Measurements from ENCODE around the gene PGAP3.
"Not testable (repeated sequence)": the region's sequence is repeated elsewhere in the genome, so short reads cannot be mapped to it uniquely, and the experiment has no call there.

Gene PGAP3

DNA sequence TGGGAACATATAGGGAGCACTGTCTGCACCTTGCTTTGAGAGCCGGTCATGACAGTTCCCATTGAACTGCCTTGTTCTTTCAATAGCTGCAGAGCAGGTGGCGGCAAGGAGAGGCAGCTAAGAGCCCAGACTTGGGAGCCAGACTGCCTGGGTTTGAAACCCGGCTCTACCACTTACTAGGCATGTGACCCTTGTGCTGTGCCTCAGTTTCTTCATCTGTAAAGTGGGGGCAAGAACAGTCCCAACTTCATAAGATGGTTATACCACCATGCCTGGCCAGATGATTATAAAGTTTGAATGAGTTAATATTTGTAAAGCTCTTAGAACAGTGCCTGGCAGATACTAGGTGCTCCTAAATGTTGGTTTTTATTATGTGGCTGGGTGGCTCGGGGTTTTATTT, 26.4 kb upstream of the PGAP3 start:
- no peak for ATAC-seq

GRCh38 chr17:39711851-39712250, 24.0 kb upstream of the PGAP3 start:
- no peak for ATAC-seq

DNA sequence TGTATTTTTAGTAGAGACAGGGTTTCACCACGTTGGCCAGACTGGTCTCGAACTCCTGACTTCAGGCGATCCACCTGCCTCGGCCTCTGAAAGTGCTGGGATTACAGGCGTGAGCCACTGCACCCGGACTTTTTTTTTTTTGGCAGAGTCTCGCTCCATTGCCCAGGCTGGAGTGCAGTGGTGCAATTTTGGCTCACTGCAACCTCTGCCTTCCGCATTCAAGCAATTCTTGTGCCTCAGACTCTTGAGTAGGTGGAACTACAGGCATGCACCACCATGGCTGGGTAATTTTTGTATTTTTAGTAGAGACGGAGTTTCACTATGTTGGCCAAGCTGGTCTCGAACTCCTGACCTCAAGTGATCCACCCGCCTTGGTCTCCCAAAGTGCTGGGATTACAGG, 23.2 kb upstream of the PGAP3 start:
- not testable (repeated sequence) for ATAC-seq

DNA sequence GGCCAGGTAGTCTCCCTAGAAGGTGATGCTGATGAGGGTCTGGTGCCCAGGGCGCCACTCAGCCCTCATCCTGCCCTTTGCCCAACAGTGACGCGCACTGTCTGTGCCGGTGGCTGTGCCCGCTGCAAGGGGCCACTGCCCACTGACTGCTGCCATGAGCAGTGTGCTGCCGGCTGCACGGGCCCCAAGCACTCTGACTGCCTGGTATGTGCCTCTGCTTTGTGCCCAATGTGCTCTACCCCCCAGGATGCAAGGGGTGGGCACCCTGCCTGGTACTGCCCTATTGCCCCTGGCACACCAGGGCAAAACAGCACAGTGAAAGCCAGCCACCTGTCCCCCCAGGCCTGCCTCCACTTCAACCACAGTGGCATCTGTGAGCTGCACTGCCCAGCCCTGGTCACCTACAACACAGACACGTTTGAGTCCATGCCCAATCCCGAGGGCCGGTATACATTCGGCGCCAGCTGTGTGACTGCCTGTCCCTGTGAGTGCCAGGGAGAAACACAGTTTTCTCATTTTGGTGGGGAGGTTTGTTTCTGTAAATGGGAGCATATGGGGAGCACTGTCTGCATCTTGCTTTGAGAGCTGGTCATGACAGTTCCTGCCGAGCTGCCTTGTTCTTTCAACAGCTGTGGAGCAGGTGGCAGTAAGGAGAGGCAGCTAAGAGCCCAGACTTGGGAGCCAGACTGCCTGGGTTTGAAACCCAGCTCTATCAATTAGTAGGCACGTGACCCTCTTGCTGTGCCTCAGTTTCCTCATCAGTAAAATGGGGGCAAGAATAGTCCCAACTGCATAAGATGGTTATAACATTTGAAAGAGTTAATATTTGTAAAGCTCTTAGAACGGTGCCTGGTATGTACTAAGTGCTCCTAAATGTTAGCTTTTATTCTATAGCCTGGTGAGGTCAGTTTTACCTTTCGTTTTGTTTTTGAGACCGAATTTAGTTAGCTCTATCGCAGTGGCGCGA, 22.4 kb upstream of the PGAP3 start:
- ATAC-seq: no peak

GRCh38 chr17:39709319-39709997, 21.6 kb upstream of the PGAP3 start:
- no peak for ATAC-seq

- no peak for ATAC-seq
Observed at GRCh38 chr17:39706921-39707337, 19.1 kb upstream of the PGAP3 start.

DNA sequence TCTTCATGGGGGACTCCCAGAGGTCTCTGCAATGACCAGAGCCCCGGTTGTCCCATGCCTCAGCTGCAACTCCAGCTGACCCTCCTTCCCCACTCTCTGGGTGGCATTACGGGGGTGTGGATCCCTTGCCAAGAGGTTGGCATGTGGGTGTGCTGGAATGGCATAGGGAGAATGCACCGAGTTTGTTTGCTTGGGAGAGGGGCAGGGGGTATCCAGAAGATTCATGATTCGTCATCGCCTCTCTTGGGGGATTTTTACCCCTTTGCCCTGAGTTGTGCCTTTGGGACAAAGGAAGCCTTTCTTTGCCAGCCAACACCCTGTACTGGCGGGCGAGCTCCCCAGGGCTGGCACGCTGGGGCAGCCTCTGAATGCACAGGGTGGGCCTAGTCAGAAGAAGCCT, 18.5 kb upstream of the PGAP3 start:
- ATAC-seq: no peak

DNA sequence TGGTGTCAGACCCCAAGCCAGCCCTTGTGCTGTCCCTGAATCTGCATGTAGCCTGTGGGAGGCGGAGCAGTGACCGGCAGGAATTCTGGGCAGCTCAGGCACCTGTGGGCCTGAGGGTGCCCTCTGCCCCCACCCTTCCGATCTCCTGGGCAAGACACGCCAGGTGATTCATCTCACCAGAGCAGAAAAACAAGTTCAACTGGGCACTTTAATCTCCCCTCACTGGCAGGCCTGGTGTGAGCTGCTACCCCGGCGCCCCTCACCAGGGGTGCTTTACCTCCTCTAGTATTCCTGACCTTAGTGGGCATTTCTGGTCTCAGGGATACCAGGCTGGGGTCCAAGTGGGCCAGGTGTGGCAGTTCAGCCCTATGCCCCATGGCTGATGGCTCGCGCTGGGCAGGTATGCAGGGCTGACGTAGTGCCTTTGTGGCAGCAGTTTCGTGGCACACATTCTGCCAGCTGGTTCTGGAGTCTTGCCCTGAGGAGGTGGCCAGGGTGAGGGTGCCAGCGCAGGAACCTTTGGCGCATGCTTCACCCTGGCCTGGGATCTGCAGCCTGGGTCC, 18.0 kb upstream of the PGAP3 start:
- no peak for ATAC-seq

DNA sequence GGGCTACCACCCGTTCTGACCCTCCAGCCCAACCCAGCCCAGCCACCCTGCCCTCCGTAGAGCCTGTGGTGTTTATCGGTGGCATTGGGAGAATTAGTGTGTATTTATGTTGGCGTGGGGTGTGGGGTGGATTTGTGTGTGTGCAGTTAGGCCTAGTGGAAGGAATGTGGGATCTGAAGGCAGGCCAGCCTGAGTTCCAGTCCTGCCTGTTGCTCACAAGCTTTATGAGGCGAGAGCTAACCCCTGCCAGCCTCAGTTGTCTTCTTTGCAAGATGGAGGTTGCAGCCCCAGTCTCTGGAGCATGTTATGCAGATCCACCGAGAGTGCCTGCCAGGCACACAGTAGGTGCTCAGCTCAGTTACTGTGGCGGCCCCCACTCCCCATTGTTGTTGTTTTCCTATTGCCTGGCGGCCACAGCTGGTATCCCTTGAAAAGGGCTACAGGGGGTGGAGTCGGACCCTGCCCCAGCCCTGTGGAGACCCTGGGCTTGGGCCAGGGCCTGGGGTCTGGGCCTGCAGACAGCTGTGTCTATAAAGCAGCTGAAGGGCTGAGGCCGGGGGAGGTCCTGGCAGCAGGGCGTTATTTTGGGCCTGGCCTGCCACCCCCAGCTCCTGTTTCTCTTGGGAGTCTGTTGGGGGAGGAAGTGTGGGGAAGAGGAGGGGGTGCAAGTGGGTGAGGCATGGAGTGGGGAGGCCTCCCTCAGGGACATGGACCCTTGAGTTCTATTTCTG, 17.1 kb upstream of the PGAP3 start:
- no peak for ATAC-seq

GRCh38 chr17:39703913-39704312, 16.1 kb upstream of the PGAP3 start:
- no peak for ATAC-seq

- ATAC-seq: peak in 1 of 2 donors; percentile 48
Observed at GRCh38 chr17:39702901-39703893, 15.3 kb upstream of the PGAP3 start.

DNA sequence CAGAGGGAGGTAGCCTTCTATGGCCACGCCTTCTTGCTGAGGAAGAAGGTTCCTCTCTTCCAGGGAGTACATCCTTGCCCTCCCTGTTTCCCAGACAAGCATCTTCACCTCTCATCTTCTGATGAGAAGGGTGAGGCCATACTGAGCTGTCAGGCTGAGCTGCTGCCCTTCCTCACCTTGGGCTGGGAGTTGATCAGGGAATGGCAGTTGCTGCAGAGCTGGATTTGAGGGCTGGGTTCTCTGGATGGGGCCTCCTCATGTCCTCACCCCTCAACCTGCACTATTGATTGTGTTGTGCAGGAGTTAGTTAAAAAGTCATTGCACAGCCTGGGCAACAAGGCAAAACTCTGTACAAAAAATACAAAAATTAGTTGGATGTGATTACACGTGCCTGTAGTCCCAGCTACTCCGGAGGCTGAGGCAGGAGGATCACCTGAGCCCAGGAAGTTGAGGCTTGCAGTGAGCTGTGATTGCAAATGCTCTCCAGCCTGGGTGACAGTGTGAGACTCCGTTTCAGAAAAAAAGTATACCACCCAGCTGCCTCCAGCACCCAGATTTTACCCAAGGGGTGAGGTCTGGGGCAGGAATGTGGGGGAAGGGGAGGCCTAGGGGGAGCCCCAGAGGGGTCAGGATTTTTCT, 14.0 kb upstream of the PGAP3 start:
- ATAC-seq: no peak

GRCh38 chr17:39701012-39701783, 13.3 kb upstream of the PGAP3 start:
- ATAC-seq: no peak

GRCh38 chr17:39700148-39700987, 12.5 kb upstream of the PGAP3 start:
- no peak for ATAC-seq

DNA sequence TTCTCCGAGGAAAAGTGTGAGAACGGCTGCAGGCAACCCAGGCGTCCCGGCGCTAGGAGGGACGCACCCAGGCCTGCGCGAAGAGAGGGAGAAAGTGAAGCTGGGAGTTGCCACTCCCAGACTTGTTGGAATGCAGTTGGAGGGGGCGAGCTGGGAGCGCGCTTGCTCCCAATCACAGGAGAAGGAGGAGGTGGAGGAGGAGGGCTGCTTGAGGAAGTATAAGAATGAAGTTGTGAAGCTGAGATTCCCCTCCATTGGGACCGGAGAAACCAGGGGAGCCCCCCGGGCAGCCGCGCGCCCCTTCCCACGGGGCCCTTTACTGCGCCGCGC, 11.9 kb upstream of the PGAP3 start, which contains the start of gene ERBB2:
ERBB2 (plus strand) TSS at position 247 of the 330 bp plus-strand sequence. CDS start 175 bp downstream, outside the sequence.
- ATAC-seq: no peak

GRCh38 chr17:39699157-39699817, 11.4 kb upstream of the PGAP3 start:
- not testable (repeated sequence) for ATAC-seq

GRCh38 chr17:39697961-39698360, 10.1 kb upstream of the PGAP3 start:
- ATAC-seq: no peak

DNA sequence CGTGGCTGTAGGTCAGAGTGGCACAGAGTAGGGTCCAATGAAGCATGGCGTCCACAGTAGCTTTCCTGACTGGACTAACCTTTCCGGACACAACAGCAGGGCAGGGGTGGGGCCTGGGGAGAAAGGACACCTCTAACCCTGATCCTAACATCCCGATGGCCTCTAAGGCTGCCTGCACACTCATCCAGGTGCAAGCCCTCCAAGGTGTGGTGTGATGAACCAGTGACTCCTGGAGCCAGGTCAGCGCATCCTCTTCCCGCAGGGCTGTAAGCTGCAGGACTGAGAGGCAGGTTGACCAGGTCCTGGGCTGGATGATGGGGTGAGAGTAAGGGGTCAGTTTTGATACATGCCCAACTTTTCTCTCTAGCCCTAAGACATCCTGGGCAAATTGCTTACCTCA, 8.9 kb upstream of the PGAP3 start:
- ATAC-seq: no peak

DNA sequence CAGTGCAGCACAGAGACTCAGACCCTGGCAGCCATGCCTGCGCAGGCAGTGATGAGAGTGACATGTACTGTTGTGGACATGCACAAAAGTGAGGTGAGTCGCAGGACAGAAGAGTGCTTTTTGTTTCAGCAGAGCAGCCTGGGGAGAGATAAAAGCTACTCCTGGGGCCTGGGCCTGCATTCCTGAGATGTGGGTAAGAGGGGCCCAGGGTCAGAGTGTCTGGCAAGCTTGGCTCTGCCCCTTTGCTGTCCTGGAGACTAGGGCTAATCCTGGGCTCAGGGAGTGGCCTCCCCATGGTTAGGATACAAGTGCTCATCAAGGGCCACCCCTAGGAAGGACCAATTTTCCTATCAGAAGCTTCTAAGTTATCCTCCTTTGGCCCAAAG, 7.2 kb upstream of the PGAP3 start:
- ATAC-seq: no peak
